HG03175 (cell line): Measurements from ENCODE around the gene CCDC146.
A peak's percentile ranks its signal among the peaks of the same experiment; 100 is the strongest.
"Not testable (repeated sequence)": the region's sequence is repeated elsewhere in the genome, so short reads cannot be mapped to it uniquely, and the experiment has no call there.

Experiments used
- ATAC-seq: cut with Tn5 transposase; IDR thresholded peaks from one replicate; pipeline ENCODE4 v1.9.1; 2021; ENCODE audit warnings: mild to moderate bottlenecking, moderate library complexity; ENCODE audit not compliant: unreplicated experiment

The CCDC146 gene

GRCh38 chr7:77152232-77152631 lies 29.8 kb downstream of the CCDC146 start:
- ATAC-seq = not testable (repeated sequence)

- peak; percentile 71 for ATAC-seq
Observed at GRCh38 chr7:77154917-77155464, 32.6 kb downstream of the CCDC146 start.

GRCh38 chr7:77155601-77156377 lies 33.4 kb downstream of the CCDC146 start:
- not testable (repeated sequence) for ATAC-seq

- ATAC-seq = peak; percentile 81
Observed at GRCh38 chr7:77157034-77157433, 34.6 kb downstream of the CCDC146 start.

GRCh38 chr7:77157446-77157845 lies 35.0 kb downstream of the CCDC146 start:
- peak; percentile 60 for ATAC-seq

- ATAC-seq = not testable (repeated sequence)
Observed at GRCh38 chr7:77171073-77171472, 48.7 kb downstream of the CCDC146 start.

GRCh38 chr7:77172437-77173172 lies 50.2 kb downstream of the CCDC146 start:
- not testable (repeated sequence) for ATAC-seq

- not testable (repeated sequence) for ATAC-seq
Observed at GRCh38 chr7:77174418-77174817, 52.0 kb downstream of the CCDC146 start.

- not testable (repeated sequence) for ATAC-seq
Observed at GRCh38 chr7:77175274-77175800, 52.9 kb downstream of the CCDC146 start.

GRCh38 chr7:77177321-77177904 lies 55.0 kb downstream of the CCDC146 start:
- ATAC-seq = not testable (repeated sequence)

GRCh38 chr7:77178024-77178423 lies 55.6 kb downstream of the CCDC146 start:
- not testable (repeated sequence) for ATAC-seq

GRCh38 chr7:77181015-77181595 lies 58.7 kb downstream of the CCDC146 start:
- no peak for ATAC-seq

- no peak for ATAC-seq
Observed at GRCh38 chr7:77181734-77182133, 59.3 kb downstream of the CCDC146 start.

- no peak for ATAC-seq
Observed at GRCh38 chr7:77182261-77182660, 59.8 kb downstream of the CCDC146 start.

- no peak for ATAC-seq
Observed at GRCh38 chr7:77184463-77184862, 62.0 kb downstream of the CCDC146 start.

- ATAC-seq = no peak
Observed at GRCh38 chr7:77184990-77185389, 62.6 kb downstream of the CCDC146 start.

GRCh38 chr7:77185866-77186265 lies 63.5 kb downstream of the CCDC146 start:
- ATAC-seq = no peak

- no peak for ATAC-seq
Observed at GRCh38 chr7:77188731-77189437, 66.5 kb downstream of the CCDC146 start.

- ATAC-seq = no peak
Observed at GRCh38 chr7:77197141-77197540, 74.7 kb downstream of the CCDC146 start.
